Lower leg skin (tissue), 3 donors: ENCODE data around the gene LOXL1.

Experiments used
- POLR2A ChIP-seq, 2 donors: fragments of 450-650 bp; IDR thresholded peaks; one replicate each; pipeline ENCODE4 v1.6.1; 2016 to 2017; ENCODE audit warnings: antibody characterized with exemption in 2 of 2, mild to moderate bottlenecking in 1 of 2, moderate library complexity in 1 of 2
- TF ChIP-seq, protein P1 (sequence below), 3 donors: fragments of 450-650 bp; IDR thresholded peaks; one replicate each; pipeline ENCODE4 v1.5.1; 2016; ENCODE audit warnings: antibody characterized with exemption in 3 of 3, mild to moderate bottlenecking in 3 of 3, moderate library complexity in 2 of 3

DNA sequence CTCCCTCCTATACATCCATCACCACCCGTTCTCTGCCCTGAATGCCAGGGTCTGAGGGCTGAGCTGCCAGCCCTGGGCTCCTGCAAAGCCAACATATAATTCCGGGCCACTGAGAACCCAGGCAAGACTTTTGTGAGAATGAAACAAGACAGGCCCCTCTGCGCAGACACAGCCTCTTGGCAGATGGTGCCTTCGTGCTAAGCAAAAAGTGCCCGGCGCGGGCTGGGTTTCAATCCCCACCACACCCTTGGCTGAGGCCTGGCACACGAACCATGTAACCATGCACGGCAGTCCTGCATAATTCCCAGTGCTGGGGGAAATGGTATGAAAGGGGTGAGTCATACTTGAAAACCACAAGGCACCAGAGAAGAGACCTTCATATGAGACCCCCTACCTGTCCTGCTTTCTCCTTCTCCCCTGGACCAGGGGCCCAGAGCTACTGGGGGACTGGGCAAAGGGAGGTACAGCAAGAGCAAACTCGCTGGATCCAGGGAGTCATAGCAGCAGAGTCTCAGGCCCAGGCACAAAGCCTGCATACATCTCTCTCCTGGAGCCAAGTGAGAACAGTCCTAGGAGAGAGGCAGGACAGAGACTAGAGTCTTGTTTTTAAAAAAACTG lies 26.1 kb upstream of the LOXL1 start:
- TF ChIP-seq, protein P1, sequence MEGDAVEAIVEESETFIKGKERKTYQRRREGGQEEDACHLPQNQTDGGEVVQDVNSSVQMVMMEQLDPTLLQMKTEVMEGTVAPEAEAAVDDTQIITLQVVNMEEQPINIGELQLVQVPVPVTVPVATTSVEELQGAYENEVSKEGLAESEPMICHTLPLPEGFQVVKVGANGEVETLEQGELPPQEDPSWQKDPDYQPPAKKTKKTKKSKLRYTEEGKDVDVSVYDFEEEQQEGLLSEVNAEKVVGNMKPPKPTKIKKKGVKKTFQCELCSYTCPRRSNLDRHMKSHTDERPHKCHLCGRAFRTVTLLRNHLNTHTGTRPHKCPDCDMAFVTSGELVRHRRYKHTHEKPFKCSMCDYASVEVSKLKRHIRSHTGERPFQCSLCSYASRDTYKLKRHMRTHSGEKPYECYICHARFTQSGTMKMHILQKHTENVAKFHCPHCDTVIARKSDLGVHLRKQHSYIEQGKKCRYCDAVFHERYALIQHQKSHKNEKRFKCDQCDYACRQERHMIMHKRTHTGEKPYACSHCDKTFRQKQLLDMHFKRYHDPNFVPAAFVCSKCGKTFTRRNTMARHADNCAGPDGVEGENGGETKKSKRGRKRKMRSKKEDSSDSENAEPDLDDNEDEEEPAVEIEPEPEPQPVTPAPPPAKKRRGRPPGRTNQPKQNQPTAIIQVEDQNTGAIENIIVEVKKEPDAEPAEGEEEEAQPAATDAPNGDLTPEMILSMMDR (IDR thresholded peaks at IDR 0.05): no peak
- no peak for TF ChIP-seq POLR2A (IDR thresholded peaks at IDR 0.05)
